Measurements from ENCODE around the gene RTBDN.
A peak's percentile ranks its signal among the peaks of the same experiment; 100 is the strongest.

RTBDN gene

DNA sequence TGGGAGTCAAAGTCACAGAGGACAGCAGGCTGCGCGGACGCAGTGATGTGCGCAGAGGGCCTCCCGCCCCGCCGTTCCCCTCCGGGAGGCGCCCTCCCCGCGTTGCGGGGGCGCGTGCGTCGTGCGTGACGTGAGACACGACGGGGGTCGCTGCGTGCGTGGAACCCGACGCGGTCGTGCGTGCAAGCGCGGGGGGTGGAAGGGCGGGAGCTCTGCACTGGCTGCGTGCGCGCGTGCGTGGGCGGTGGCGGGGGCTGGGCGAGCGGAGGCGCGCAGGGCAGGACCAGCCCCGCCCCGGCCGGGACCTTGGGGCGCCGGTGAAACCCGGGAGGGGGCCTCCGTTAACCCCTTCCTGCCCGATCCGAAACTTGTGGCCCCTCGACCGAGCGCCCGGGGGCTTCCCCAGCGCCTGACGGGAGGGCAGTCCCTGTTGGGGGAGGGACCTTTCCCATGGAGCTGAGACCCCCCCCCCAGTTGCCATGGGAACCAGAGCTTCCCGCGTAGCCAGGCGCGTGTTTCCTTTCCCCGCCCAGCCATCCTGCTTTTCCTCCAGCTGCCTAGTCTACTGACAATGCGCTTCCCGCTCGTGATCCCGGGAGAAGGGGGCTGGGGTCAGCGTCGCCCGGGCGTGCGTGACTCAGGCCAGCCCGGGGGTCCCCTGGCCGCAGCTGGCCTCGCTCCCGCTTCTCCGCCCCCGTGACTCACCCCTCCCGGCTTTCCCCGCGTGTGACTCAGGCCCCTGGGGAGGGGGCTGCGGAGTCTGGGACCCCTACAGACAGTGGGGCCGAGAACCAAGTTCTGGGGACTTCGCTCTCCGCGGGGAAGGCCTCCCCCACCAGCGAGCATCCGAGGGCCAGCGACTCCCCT lies 51.7 kb downstream of the RTBDN start:
- peak overlapping the region; percentile 46 for H3K4me3 ChIP-seq (ENCODE audit: low read depth, low read length)
- peak; percentile 93 for DNase-seq (ENCODE audit: low read depth)
- TF ChIP-seq, protein P1, sequence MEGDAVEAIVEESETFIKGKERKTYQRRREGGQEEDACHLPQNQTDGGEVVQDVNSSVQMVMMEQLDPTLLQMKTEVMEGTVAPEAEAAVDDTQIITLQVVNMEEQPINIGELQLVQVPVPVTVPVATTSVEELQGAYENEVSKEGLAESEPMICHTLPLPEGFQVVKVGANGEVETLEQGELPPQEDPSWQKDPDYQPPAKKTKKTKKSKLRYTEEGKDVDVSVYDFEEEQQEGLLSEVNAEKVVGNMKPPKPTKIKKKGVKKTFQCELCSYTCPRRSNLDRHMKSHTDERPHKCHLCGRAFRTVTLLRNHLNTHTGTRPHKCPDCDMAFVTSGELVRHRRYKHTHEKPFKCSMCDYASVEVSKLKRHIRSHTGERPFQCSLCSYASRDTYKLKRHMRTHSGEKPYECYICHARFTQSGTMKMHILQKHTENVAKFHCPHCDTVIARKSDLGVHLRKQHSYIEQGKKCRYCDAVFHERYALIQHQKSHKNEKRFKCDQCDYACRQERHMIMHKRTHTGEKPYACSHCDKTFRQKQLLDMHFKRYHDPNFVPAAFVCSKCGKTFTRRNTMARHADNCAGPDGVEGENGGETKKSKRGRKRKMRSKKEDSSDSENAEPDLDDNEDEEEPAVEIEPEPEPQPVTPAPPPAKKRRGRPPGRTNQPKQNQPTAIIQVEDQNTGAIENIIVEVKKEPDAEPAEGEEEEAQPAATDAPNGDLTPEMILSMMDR (IDR thresholded peaks at IDR 0.05; ENCODE audit: insufficient read depth, low read depth, low read length, missing control alignments), result peak; percentile 8

DNA sequence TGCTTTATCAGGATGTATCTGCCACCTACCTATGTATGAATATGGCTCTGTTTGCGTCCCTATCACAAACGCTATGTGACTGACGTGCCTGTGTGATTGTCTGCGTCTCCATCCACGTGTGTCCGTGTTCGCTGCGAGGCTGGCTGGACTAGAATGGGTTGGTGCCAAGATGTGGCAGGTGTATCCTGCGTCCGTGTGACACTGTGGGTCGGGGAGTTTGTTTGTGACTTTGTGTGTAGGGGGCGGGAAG lies 52.3 kb downstream of the RTBDN start:
- H3K4me3 ChIP-seq (ENCODE audit: low read depth, low read length), result peak overlapping the region; percentile 46
- TF ChIP-seq, protein P1 (IDR thresholded peaks at IDR 0.05; ENCODE audit: insufficient read depth, low read depth, low read length, missing control alignments), result no peak
- DNase-seq (ENCODE audit: low read depth), result no peak

DNA sequence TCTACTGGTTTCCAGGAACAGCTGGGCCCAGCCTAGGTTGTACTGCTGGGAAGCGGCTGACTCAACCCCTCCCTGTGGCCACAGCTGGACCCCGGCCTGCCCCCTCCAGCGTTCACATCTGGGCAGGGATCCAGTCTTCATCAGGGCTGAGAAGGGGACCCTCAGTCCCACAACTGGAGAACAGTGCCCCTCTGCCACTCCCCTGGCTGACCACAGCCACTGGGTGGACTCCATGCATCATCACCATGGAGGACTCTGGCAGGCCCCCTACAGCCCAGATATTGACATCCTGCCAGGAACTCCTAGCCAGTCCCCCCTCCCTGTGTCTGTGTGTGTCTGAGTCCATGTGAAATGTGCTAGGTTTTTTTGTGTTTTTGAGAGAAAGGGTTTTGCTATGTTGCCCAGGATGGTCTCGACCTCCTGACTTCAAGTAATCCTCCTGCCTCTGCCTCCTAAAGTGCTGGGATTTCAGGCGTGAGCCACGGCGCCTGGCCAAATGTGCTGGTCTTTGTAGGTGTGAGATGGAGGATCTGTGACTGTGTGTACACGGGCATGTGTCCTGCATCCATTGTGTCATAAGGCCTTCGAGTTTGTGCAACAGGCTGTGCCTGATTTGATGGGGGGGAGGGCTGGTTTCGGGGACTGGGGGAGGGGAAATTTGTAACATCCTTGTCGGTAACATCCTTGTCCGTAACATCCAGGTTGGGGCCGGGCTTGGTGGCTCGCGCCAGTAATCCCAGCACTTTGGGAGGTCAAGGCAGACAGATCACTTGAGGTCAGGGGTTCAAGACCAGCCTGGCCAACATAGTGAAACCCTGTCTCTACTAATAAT lies 55.0 kb downstream of the RTBDN start:
- peak; percentile 64 for DNase-seq (ENCODE audit: low read depth)
- H3K4me3 ChIP-seq (ENCODE audit: low read depth, low read length), result peak overlapping the region; percentile 92
- TF ChIP-seq, protein P1 (IDR thresholded peaks at IDR 0.05; ENCODE audit: insufficient read depth, low read depth, low read length, missing control alignments), result peak; percentile 11

DNA sequence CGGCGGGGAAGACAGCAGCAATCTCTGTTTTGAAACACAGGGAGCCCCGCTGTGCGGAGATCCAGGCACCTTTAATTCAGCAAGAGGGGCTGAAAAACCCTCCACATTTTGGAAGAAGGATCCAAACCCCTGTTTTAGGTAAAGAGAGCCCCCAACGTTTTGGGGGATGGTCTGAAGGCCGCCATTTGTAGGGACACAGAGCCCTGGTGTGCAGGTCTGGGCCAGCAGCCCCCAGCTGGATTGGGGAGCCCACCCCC lies 55.5 kb downstream of the RTBDN start:
- H3K4me3 ChIP-seq (ENCODE audit: low read depth, low read length), result peak overlapping the region; percentile 92
- peak; percentile 37 for DNase-seq (ENCODE audit: low read depth)
- TF ChIP-seq, protein P1 (IDR thresholded peaks at IDR 0.05; ENCODE audit: insufficient read depth, low read depth, low read length, missing control alignments), result no peak

DNA sequence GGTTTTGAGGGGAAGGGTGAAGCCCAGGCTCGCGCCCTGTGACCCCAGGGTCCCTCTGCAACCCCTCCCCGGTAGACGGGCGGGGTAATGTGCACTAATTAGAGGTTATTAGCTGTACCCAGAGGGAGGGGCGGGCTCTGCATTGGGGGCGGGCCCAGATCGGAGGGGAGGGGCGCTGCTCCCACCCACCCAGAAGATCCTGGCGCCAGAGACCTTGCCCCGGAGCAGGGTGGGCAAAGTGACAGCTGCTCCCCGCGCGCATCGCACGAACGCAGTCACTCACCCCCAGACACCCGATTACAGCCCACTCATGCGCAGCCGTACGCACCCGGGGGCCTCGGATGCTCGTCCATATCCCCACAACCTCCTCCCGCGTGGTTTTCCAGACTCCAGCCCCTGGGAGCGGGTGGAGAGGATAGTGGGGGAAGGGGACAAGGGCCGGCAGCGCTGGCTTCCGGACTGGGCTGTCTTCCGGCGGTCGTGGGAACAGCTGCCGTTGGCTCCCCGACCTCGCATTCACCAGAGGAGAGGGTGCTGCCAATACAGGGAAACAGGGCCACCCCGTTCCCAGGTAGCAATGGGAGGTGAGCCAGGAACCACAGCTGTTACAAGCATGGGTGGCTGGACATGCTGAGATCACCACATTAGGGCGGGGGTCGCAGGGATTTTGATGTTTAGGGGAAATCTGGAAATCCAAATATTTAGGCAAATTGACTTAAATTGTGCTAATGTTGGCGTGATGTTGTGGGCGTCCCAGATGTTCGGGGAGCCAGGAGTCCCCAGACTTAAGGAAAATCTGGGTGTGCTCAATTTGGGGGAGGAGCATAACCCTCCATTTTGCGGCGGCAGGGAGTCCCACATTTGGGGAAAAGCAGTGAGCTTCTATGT lies 56.1 kb downstream of the RTBDN start:
- peak; percentile 81 for DNase-seq (ENCODE audit: low read depth)
- TF ChIP-seq, protein P1 (IDR thresholded peaks at IDR 0.05; ENCODE audit: insufficient read depth, low read depth, low read length, missing control alignments), result no peak
- H3K4me3 ChIP-seq (ENCODE audit: low read depth, low read length), result peak overlapping the region; percentile 92

DNA sequence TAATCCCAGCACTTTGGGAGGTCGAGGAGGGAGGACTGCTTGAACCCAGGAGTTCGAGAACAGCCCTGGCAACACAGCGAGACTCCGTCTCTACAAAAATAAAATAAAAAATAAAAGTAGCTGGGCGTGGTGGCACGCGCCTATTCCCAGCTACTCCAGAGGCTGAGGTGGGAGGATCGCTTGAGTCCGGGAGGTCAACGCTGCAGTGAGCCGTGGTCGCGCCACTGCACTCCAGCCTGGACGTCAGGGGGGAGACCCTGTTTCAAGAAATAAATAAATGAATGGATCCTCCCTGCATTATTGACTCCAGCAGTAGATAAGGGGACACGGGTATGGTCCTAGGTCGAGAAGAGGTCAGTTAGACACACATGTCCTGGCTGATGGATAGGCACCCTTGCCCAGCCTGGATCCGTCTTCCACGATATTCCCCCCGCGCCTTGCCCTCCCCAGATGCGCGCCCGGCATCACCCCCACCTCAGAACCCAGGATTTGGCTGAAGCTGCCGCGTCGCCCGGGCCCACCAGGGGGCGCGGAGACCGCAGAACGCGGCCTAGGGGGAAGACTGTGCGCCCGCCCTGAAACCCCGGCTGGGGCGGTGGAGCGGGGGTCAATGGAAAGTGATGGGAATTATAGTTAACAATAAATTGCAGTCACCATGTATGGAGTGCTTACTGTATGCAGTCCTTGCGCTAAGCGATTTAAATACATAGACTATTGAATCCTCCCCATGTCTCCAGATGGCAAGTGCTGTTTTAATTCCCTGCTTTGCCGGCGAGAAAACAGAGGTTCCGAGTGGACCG lies 57.0 kb downstream of the RTBDN start:
- TF ChIP-seq, protein P1 (IDR thresholded peaks at IDR 0.05; ENCODE audit: insufficient read depth, low read depth, low read length, missing control alignments), result peak; percentile 97
- DNase-seq (ENCODE audit: low read depth), result peak; percentile 87
- peak overlapping the region; percentile 92 for H3K4me3 ChIP-seq (ENCODE audit: low read depth, low read length)
